ENCODE data around the gene RAB36.

DNA sequence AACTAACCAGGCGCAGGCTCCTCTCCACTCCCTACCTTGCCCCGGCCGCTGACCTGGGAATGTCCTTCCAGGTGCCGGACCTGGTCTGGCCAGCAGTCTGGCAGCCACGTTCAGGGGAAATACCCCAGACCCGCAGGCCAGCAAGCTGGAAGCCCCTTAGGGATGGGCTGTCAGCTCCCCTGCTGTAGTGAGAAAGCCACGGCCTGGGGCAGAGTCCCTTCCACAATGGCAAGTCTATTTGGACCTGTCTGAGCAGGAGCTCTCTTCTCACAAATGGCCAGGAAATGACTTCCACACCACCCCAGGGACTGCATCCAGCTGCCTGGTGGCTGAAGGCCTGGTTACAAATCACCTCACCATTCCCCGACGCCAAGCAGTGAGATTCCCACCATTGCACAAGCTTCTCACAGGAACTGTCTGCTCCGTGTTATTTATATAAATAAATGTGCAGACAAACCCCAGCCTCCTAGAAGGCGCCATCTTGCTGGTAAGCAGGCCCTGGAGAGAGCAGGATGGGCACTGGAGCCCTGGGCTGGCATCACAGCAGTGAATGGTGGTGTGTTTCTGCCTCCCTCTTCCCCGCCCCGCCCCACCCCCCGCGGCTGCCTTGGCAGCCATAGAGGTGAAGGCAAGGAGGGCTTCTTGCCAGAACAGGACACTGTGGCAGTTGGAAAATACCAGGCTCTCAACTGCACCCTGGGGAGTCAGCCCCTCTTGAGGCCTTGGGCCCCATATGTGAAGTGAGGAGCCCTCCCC, 27.2 kb upstream of the RAB36 start:
- no peak for TF ChIP-seq EP300 (IDR thresholded peaks at IDR 0.05)
- TF ChIP-seq, protein P1, sequence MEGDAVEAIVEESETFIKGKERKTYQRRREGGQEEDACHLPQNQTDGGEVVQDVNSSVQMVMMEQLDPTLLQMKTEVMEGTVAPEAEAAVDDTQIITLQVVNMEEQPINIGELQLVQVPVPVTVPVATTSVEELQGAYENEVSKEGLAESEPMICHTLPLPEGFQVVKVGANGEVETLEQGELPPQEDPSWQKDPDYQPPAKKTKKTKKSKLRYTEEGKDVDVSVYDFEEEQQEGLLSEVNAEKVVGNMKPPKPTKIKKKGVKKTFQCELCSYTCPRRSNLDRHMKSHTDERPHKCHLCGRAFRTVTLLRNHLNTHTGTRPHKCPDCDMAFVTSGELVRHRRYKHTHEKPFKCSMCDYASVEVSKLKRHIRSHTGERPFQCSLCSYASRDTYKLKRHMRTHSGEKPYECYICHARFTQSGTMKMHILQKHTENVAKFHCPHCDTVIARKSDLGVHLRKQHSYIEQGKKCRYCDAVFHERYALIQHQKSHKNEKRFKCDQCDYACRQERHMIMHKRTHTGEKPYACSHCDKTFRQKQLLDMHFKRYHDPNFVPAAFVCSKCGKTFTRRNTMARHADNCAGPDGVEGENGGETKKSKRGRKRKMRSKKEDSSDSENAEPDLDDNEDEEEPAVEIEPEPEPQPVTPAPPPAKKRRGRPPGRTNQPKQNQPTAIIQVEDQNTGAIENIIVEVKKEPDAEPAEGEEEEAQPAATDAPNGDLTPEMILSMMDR (IDR thresholded peaks at IDR 0.05) = no peak
- TF ChIP-seq POLR2A (IDR thresholded peaks at IDR 0.05; ENCODE audit: low read depth) = no peak

Data from esophagus muscularis mucosa (tissue), 4 donors.